WTC11 (cell line): ENCODE measurements around the gene FAH. TPM values are rescaled to one million over a fixed set of nuclear protein-coding genes. Genes with fewer than 3 reads are reported as not detected.

Experiments used
- ATAC-seq: fragments of 200-7000 bp; cut with Tn5 transposase; 2 replicates; pipeline ENCODE4 v1.10.0; 2021; ENCODE audit warnings: mild to moderate bottlenecking, moderate library complexity
- CTCF ChIA-PET: fragments of 300-600 bp; sonication (Branson Sonifier 250); formaldehyde crosslinking; loops from one replicate; lab custom pipeline; 2021; ENCODE audit warnings: antibody characterized with exemption; lab: Charles Lee
- POLR2A ChIA-PET: fragments of 350-600 bp; sonication (Branson Sonifier 250); formaldehyde crosslinking; loops from one replicate; lab custom pipeline; 2021; ENCODE audit warnings: antibody characterized with exemption; lab: Charles Lee
- DNase-seq: peaks from one replicate; pipeline ENCODE4 v3.0.0; 2021; ENCODE audit warnings: low spot score
- H3K27ac Mint-ChIP-seq: 2 replicates; pipeline ENCODE4 v1.8.0; 2021; ENCODE audit warnings: mixed read lengths
- H3K27me3 Mint-ChIP-seq: 2 replicates; pipeline ENCODE4 v1.8.0; 2021; ENCODE audit warnings: low read depth, mild to moderate bottlenecking, moderate library complexity, mixed read lengths
- H3K36me3 Mint-ChIP-seq: 2 replicates; pipeline ENCODE4 v1.8.0; 2021; ENCODE audit warnings: mixed read lengths
- H3K4me1 Mint-ChIP-seq: 2 replicates; pipeline ENCODE4 v1.8.0; 2022; ENCODE audit warnings: mixed read lengths
- H3K4me3 Mint-ChIP-seq: 2 replicates; pipeline ENCODE4 v1.8.0; 2021; ENCODE audit warnings: mild to moderate bottlenecking, moderate library complexity, mixed read lengths
- H3K9me3 Mint-ChIP-seq: 2 replicates; pipeline ENCODE4 v1.8.0; 2021; ENCODE audit warnings: mixed read lengths
- ELF4 ChIP-seq: sonication (generic); formaldehyde crosslinking; IDR thresholded peaks from 2 replicates; pipeline ENCODE4 v1.8.1; 2022; ENCODE audit warnings: low read depth, mild to moderate bottlenecking, moderate library complexity, missing genetic modification reagents
- EMX1 ChIP-seq: fragments of 250-450 bp; sonication (Bioruptor Pico); IDR thresholded peaks from 2 replicates; pipeline ENCODE4 v1.8.0; 2021; ENCODE audit warnings: mild to moderate bottlenecking
- ESRRA ChIP-seq: sonication (generic); formaldehyde crosslinking; IDR thresholded peaks from 2 replicates; pipeline ENCODE4 v1.8.1; 2022; ENCODE audit warnings: mild to moderate bottlenecking, missing genetic modification reagents, borderline replicate concordance
- GRHL2 ChIP-seq: fragments of 250-450 bp; sonication (Bioruptor Pico); IDR thresholded peaks from 2 replicates; pipeline ENCODE4 v1.8.0; 2022; ENCODE audit warnings: mild to moderate bottlenecking, moderate library complexity; ENCODE audit not compliant: insufficient replicate concordance, severe bottlenecking
- NFE2L1 ChIP-seq: sonication (generic); formaldehyde crosslinking; IDR thresholded peaks from 2 replicates; pipeline ENCODE4 v1.8.1; 2023; ENCODE audit warnings: missing genetic modification reagents
- SMAD4 ChIP-seq: sonication (generic); formaldehyde crosslinking; IDR thresholded peaks from 2 replicates; pipeline ENCODE4 v1.8.0; 2022; ENCODE audit warnings: mild to moderate bottlenecking, missing genetic modification reagents
- TP53 ChIP-seq: sonication (generic); formaldehyde crosslinking; IDR thresholded peaks from 2 replicates; pipeline ENCODE4 v1.8.1; 2023; ENCODE audit warnings: mild to moderate bottlenecking, missing genetic modification reagents
- ZNF121 ChIP-seq: sonication (generic); formaldehyde crosslinking; IDR thresholded peaks from 2 replicates; pipeline ENCODE4 v1.8.0; 2023; ENCODE audit warnings: missing genetic modification reagents
- ZNF232 ChIP-seq: sonication (generic); formaldehyde crosslinking; IDR thresholded peaks from 2 replicates; pipeline ENCODE4 v1.8.0; 2022; ENCODE audit warnings: mild to moderate bottlenecking, missing genetic modification reagents
- ZNF317 ChIP-seq: sonication (generic); formaldehyde crosslinking; IDR thresholded peaks from 2 replicates; pipeline ENCODE4 v1.8.1; 2023; ENCODE audit warnings: low read depth, mild to moderate bottlenecking, moderate library complexity, missing genetic modification reagents, borderline replicate concordance
- total RNA-seq: library from RNA; stranded (reverse); gene quantifications from 3 replicates; pipeline ENCODE4 v1.2.3, GENCODE V29; 2021
- TF ChIP-seq, protein P1 (sequence below): sonication (generic); formaldehyde crosslinking; IDR thresholded peaks from 2 replicates; pipeline ENCODE4 v1.8.1; 2023; ENCODE audit warnings: mild to moderate bottlenecking, missing genetic modification reagents
- TF ChIP-seq, protein P2 (sequence below): sonication (generic); formaldehyde crosslinking; IDR thresholded peaks from 2 replicates; pipeline ENCODE4 v1.8.1; 2022; ENCODE audit warnings: missing genetic modification reagents, borderline replicate concordance
- TF ChIP-seq, protein P3 (sequence below): fragments of 250-450 bp; sonication (Bioruptor Pico); IDR thresholded peaks from 2 replicates; pipeline ENCODE4 v2.1.2; 2022; ENCODE audit warnings: mild to moderate bottlenecking, moderate library complexity
- TF ChIP-seq, protein P4 (sequence below): sonication (generic); formaldehyde crosslinking; IDR thresholded peaks from 2 replicates; pipeline ENCODE4 v1.8.1; 2023; ENCODE audit warnings: mild to moderate bottlenecking, missing genetic modification reagents
- TF ChIP-seq, protein P5 (sequence below): sonication (generic); formaldehyde crosslinking; IDR thresholded peaks from 2 replicates; pipeline ENCODE4 v1.8.0; 2022; ENCODE audit warnings: missing genetic modification reagents
- TF ChIP-seq, protein P6 (sequence below): sonication (generic); formaldehyde crosslinking; IDR thresholded peaks from 2 replicates; pipeline ENCODE4 v1.8.1; 2023; ENCODE audit warnings: mild to moderate bottlenecking, missing genetic modification reagents, moderate library complexity

The FAH gene
- total RNA-seq, 1 experiment from 2014 or later = 22.8 TPM

DNA sequence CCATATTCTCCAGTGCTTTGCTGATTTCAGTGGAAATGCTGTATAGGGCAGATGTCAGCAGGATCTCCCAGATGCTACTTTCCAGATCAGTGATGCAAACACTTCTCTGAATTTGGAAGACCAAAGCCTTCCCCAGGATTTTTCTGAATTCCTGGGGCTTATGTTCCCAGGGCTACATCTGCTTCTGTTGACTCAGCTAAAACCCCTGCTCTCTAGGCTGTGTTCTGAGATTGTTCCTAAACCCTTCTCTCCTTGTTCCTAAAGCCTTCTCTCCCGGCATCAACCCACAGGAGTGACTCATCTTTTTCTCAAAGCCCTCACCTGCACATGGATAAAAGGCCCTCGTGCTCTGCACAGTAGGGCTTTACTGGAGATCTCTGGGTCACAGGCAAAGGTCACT is 35.5 kb downstream of the FAH start:
- no peak for ATAC-seq
- Mint-ChIP-seq H3K27ac (peak overlapping the region; percentile 29; the same call in 1 of the 2 replicates), H3K4me1 (no peaks in the 10 kb centered on the region), H3K4me3 (no peak overlapping the region), H3K27me3 (no peaks in the 10 kb centered on the region), H3K36me3 (peaks cover 15% of the 10 kb centered on the region), H3K9me3 (no peaks in the 10 kb centered on the region)
- ChIA-PET POLR2A (no interaction called here), CTCF (no interaction called here)
- no peak for DNase-seq
- TF ChIP-seq SMAD4 (CRISPR knock-in tag) (no peak), ESRRA (no peak), EMX1 (no peak), GRHL2 (CRISPR knock-in tag) (no peak), NFE2L1 (CRISPR knock-in tag) (no peak), ELF4 (CRISPR knock-in tag) (no peak), ZNF121 (CRISPR knock-in tag) (no peak)
- TF ChIP-seq, protein P1, sequence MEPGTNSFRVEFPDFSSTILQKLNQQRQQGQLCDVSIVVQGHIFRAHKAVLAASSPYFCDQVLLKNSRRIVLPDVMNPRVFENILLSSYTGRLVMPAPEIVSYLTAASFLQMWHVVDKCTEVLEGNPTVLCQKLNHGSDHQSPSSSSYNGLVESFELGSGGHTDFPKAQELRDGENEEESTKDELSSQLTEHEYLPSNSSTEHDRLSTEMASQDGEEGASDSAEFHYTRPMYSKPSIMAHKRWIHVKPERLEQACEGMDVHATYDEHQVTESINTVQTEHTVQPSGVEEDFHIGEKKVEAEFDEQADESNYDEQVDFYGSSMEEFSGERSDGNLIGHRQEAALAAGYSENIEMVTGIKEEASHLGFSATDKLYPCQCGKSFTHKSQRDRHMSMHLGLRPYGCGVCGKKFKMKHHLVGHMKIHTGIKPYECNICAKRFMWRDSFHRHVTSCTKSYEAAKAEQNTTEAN (CRISPR knock-in tag) = no peak
- TF ChIP-seq, protein P2, sequence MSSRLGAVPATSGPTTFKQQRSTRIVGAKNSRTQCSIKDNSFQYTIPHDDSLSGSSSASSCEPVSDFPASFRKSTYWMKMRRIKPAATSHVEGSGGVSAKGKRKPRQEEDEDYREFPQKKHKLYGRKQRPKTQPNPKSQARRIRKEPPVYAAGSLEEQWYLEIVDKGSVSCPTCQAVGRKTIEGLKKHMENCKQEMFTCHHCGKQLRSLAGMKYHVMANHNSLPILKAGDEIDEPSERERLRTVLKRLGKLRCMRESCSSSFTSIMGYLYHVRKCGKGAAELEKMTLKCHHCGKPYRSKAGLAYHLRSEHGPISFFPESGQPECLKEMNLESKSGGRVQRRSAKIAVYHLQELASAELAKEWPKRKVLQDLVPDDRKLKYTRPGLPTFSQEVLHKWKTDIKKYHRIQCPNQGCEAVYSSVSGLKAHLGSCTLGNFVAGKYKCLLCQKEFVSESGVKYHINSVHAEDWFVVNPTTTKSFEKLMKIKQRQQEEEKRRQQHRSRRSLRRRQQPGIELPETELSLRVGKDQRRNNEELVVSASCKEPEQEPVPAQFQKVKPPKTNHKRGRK (CRISPR knock-in tag) = no peak
- TF ChIP-seq, protein P3, sequence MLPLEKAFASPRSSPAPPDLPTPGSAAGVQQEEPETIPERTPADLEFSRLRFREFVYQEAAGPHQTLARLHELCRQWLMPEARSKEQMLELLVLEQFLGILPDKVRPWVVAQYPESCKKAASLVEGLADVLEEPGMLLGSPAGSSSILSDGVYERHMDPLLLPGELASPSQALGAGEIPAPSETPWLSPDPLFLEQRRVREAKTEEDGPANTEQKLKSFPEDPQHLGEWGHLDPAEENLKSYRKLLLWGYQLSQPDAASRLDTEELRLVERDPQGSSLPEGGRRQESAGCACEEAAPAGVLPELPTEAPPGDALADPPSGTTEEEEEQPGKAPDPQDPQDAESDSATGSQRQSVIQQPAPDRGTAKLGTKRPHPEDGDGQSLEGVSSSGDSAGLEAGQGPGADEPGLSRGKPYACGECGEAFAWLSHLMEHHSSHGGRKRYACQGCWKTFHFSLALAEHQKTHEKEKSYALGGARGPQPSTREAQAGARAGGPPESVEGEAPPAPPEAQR (CRISPR knock-in tag) = no peak

DNA sequence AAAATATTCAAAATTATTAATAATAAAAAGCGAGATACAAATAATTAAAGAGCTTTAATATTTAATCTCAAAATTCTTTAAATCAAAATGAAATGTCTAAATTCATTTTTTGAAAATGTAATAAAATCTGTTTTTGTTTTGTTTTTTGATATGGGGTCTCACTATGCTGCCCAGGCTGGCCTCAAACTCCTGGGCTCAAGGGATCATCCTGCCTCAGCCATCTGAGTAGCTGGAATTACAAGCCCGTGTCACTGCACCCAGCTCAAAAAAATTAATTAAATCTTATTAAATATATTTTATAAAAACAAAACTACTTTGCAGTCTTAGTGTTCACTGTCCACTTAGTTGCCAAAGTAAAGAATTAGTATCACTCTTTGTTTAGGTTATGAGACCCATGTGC is 38.4 kb downstream of the FAH start:
- no peaks in the 10 kb centered on the region; the same call in 1 of the 2 replicates for H3K27me3 Mint-ChIP-seq
- TF ChIP-seq, protein P4, sequence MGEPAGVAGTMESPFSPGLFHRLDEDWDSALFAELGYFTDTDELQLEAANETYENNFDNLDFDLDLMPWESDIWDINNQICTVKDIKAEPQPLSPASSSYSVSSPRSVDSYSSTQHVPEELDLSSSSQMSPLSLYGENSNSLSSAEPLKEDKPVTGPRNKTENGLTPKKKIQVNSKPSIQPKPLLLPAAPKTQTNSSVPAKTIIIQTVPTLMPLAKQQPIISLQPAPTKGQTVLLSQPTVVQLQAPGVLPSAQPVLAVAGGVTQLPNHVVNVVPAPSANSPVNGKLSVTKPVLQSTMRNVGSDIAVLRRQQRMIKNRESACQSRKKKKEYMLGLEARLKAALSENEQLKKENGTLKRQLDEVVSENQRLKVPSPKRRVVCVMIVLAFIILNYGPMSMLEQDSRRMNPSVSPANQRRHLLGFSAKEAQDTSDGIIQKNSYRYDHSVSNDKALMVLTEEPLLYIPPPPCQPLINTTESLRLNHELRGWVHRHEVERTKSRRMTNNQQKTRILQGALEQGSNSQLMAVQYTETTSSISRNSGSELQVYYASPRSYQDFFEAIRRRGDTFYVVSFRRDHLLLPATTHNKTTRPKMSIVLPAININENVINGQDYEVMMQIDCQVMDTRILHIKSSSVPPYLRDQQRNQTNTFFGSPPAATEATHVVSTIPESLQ (CRISPR knock-in tag) = no peak
- no peak overlapping the region for H3K4me3 Mint-ChIP-seq
- ChIA-PET POLR2A (no interaction called here), CTCF (no interaction called here)
- H3K27ac Mint-ChIP-seq = no peak overlapping the region
- DNase-seq (no peak), ATAC-seq (no peak)
- H3K36me3 Mint-ChIP-seq = peaks cover 5% of the 10 kb centered on the region
- H3K9me3 Mint-ChIP-seq = 0 out of 2 replicates have a peak, but pooled peaks cover 4% of the 10 kb centered on the region
- H3K4me1 Mint-ChIP-seq = no peaks in the 10 kb centered on the region

DNA sequence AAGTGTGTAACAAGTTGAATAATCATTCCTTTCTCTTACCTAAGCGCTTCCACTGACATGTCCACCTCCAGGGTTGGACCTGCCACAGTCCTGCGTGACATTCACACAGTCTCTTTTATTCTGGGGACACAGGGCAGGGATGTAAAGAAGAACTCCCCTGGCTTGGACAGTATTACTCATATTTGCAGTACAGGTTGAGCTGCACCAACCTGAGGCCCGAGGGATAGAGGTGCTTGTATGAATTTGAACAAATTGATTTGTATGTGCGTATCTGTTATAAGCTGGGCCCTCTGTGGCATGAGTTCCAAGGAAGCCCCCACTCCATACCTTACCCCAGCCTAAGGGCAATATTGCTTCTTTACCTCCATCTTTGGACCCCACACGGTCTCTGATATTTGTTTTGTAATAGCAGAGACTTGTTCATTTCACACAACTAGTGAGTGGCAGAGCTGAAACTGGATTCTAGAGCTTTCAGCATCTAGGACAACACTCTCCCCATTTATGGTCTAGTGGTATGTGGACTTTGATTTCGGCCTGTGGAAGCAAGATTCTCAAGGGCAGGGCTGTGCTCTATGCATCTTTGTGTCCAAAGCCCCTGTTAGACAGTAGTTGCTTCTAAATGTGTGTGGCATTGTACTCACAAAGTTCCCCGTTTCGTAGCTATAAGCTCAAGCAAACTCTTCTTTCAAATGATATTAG is 39.2 kb downstream of the FAH start:
- no peak overlapping the region for H3K27ac Mint-ChIP-seq
- H3K4me1 Mint-ChIP-seq = no peaks in the 10 kb centered on the region
- H3K36me3 Mint-ChIP-seq = no peaks in the 10 kb centered on the region; the same call in 1 of the 2 replicates
- DNase-seq (no peak), ATAC-seq (no peak)
- TF ChIP-seq ZNF317 (CRISPR knock-in tag) = no peak
- TF ChIP-seq, protein P5, sequence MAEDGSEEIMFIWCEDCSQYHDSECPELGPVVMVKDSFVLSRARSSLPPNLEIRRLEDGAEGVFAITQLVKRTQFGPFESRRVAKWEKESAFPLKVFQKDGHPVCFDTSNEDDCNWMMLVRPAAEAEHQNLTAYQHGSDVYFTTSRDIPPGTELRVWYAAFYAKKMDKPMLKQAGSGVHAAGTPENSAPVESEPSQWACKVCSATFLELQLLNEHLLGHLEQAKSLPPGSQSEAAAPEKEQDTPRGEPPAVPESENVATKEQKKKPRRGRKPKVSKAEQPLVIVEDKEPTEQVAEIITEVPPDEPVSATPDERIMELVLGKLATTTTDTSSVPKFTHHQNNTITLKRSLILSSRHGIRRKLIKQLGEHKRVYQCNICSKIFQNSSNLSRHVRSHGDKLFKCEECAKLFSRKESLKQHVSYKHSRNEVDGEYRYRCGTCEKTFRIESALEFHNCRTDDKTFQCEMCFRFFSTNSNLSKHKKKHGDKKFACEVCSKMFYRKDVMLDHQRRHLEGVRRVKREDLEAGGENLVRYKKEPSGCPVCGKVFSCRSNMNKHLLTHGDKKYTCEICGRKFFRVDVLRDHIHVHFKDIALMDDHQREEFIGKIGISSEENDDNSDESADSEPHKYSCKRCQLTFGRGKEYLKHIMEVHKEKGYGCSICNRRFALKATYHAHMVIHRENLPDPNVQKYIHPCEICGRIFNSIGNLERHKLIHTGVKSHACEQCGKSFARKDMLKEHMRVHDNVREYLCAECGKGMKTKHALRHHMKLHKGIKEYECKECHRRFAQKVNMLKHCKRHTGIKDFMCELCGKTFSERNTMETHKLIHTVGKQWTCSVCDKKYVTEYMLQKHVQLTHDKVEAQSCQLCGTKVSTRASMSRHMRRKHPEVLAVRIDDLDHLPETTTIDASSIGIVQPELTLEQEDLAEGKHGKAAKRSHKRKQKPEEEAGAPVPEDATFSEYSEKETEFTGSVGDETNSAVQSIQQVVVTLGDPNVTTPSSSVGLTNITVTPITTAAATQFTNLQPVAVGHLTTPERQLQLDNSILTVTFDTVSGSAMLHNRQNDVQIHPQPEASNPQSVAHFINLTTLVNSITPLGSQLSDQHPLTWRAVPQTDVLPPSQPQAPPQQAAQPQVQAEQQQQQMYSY = no peak
- no peak for TF ChIP-seq TP53 (CRISPR knock-in tag)
- TF ChIP-seq, protein P6, sequence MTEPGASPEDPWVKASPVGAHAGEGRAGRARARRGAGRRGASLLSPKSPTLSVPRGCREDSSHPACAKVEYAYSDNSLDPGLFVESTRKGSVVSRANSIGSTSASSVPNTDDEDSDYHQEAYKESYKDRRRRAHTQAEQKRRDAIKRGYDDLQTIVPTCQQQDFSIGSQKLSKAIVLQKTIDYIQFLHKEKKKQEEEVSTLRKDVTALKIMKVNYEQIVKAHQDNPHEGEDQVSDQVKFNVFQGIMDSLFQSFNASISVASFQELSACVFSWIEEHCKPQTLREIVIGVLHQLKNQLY (CRISPR knock-in tag) = no peak
- TF ChIP-seq ZNF232 (CRISPR knock-in tag) = no peak
- POLR2A ChIA-PET = no interaction called here
- CTCF ChIA-PET = interaction anchor here (0.7 kb wide), 1 partner anchor 60 kb away, joined by 3 read pairs; no protein-coding TSS in a partner anchor
- no peaks in the 10 kb centered on the region; the same call in none of the 2 replicates for H3K27me3 Mint-ChIP-seq
- no peak overlapping the region for H3K4me3 Mint-ChIP-seq
- H3K9me3 Mint-ChIP-seq = 0 out of 2 replicates have a peak, but pooled peaks cover 4% of the 10 kb centered on the region
